ENCODE measurements around the gene SCN8A.

The SCN8A gene

DNA sequence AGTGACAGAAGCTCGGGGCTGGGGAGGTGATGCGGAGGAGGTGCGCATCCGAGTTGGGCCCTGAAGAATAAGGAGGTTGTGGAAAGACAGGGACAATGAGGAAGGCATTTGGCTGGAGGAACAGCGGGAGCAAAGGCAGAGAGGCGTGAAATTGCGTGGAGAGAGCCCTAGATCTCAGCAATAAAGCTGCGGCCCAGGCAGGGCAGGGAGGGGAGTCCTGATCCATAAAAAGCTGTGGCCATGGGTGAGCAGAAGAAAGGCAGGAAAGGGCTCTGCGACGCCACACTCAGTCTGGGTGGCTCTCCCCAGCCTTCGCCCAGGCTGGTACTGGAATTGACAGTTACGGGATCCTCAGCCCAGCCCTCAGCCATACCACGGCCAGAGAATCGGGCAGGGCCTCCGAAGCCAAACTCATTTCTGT, 255.2 kb downstream of the SCN8A start:
- no peak for DNase-seq (ENCODE audit: extremely low read depth, low read depth)
- no peak overlapping the region for H3K4me3 ChIP-seq (replicated peaks; ENCODE audit: low read depth, low read length)

DNA sequence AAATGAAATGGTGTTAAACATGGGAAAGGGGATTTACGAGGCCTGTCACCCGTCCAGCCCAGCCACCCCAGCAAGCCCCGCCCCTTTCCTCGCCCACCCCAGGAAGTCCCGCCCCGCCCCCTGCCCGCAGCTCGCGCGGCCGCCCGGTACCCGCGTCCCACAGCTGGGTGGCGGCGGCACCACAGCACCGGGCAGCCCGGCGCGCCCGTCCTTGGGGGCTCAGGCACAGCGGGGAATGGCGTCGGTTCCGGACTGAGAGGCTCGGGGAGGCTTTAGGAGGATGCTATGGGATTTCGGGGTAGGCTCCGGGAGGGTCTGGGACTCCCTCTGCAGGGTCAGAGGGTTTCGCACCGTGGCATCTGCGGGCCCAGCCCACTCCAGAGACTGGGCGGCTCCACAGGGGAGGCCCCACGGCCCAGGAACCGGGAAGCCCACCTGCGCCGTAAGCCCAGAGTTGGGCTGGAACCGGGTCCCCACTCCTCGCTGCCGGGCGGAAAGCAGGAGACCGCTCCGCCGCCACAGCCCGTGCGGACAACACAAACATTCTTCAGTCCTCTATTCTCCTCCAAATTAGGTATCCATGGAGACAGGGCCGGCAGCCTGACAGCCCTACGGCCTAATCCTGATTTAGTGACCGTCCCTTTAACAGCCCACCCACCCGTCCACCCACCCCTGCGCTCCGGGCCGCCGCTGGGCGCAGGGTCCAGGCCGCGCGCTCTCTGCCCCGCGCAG, 256.0 kb downstream of the SCN8A start:
- TF ChIP-seq, protein P1, sequence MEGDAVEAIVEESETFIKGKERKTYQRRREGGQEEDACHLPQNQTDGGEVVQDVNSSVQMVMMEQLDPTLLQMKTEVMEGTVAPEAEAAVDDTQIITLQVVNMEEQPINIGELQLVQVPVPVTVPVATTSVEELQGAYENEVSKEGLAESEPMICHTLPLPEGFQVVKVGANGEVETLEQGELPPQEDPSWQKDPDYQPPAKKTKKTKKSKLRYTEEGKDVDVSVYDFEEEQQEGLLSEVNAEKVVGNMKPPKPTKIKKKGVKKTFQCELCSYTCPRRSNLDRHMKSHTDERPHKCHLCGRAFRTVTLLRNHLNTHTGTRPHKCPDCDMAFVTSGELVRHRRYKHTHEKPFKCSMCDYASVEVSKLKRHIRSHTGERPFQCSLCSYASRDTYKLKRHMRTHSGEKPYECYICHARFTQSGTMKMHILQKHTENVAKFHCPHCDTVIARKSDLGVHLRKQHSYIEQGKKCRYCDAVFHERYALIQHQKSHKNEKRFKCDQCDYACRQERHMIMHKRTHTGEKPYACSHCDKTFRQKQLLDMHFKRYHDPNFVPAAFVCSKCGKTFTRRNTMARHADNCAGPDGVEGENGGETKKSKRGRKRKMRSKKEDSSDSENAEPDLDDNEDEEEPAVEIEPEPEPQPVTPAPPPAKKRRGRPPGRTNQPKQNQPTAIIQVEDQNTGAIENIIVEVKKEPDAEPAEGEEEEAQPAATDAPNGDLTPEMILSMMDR (IDR thresholded peaks at IDR 0.05; ENCODE audit: low read depth, low read length, missing control alignments), result no peak
- peak overlapping the region; percentile 41 for H3K4me3 ChIP-seq (replicated peaks; ENCODE audit: low read depth, low read length)
- no peak for DNase-seq (ENCODE audit: extremely low read depth, low read depth)

More for the DNA sequence above, 255.2 kb downstream of the SCN8A start:
- TF ChIP-seq, protein P1 (IDR thresholded peaks at IDR 0.05; ENCODE audit: low read depth, low read length, missing control alignments), result no peak

DNA sequence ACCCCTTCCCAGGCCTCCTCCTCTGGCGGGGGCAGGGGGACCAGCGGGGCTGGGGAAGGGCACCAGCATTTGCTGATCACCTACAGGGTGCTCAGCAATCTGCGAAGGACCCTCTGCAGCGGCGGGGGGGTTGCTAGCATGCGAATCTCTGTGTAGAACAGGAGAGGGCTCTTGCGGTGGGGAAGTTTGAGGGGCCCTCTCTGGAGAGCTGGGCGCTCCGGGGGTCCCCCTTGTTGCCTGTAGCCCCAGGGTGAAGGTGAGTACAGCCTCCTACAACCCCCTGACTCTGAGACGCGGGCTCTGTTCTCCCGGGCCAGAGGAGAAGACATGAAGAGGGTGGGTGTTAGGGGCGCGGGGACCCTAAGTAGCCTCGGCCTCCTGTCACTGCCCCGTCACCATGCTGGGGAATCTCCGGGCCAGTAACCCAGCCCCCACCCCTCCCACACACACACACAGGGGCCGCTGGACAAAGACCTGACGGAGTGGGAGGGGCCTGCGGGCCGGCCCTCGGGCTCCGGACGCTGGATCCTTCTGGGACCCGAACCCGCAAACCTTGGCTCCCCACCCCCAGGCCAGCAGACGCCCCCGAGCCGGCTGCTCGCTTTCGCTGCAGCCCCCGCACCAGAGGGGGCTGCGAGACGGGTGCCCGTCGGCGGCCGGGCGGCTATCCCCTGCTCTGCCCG, 256.8 kb downstream of the SCN8A start:
- DNase-seq (ENCODE audit: extremely low read depth, low read depth), result no peak
- TF ChIP-seq, protein P1 (IDR thresholded peaks at IDR 0.05; ENCODE audit: low read depth, low read length, missing control alignments), result no peak
- peak overlapping the region; percentile 41 for H3K4me3 ChIP-seq (replicated peaks; ENCODE audit: low read depth, low read length)

DNA sequence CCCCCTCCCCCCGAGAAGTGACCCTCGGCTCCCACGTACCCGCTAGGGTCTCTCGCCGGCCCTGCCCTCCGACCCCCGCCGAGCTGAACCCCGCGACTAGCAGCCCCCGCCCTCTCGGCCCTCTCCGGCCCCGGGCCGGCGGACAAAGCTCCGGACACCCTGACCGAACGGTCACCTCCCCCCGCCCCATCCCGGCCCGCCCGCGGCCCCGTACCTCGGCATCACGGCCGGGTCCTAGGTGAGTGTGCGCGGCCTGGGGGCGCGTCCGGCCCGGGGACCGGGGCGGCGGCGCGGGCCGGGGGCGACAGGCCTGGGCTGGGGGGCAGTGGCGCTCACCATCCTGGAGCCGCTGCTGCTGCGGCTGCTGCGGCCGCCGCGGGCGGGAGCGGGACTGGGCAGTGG, 257.3 kb downstream of the SCN8A start, which contains the start of gene FIGNL2:
TSS of gene FIGNL2 (minus strand) at position 393 of the 402 bp plus-strand sequence. CDS start 26,305 bp downstream, outside the sequence.
- TF ChIP-seq, protein P1 (IDR thresholded peaks at IDR 0.05; ENCODE audit: low read depth, low read length, missing control alignments), result no peak
- H3K4me3 ChIP-seq (replicated peaks; ENCODE audit: low read depth, low read length), result peak within 1 kb of the TSS; percentile 41
- no peak for DNase-seq (ENCODE audit: extremely low read depth, low read depth)

DNA sequence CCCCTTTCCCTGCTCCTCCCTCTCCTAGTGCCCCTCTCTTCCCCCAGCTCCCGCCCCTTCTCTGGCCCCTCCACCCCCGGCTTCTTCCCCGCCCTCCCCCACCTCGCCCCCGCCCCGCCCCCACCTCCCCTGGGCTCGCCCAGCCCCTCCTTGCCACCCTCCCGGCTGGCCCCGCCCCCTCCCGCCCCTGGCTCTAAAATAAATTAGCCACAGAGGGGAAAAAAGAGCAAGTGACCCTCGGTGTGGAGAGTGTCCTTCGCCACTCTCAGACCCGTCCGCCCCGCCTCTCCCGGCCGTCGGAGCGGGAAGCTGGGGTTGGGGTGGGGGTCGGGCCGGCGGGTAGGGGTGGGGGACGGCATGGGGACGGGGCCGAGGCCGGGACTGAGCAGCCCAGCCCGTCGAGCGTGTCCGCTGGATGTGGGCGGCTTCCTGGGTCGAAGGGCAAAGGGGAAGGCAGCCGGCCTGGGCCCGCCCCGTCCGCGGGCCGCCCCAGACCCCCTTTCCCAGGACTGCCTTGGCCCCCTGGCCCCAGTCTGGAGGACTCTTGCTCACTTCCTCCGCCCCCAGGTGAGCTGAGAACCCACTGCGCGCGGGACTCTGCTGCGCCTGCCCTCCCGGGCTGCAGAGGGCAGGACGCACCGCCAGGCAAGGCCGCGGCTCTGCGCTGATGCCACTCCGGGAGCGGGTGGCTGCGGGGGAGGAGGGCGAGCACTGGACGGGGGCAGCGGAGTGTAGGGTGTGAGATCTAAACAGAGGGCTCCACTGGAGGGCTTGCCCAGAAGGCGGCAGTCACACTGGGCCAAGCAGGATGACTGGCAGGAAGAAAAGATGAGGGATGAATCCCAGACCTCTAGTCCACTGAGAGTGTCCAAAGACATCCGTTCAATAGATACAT, 258.1 kb downstream of the SCN8A start:
- no peak for DNase-seq (ENCODE audit: extremely low read depth, low read depth)
- TF ChIP-seq, protein P1 (IDR thresholded peaks at IDR 0.05; ENCODE audit: low read depth, low read length, missing control alignments), result no peak
- H3K4me3 ChIP-seq (replicated peaks; ENCODE audit: low read depth, low read length), result no peak overlapping the region

All from HFF-Myc (cell line).